Medulla oblongata (tissue), 1 donor: ENCODE data around the gene NEDD4.
"Not testable (repeated sequence)": the region's sequence is repeated elsewhere in the genome, so short reads cannot be mapped to it uniquely, and the experiment has no call there.

Source experiments
- DNase-seq: peaks from one replicate; pipeline ENCODE4 v3.0.0-alpha.2; 2015; ENCODE audit errors: extremely low spot score

NEDD4 gene

GRCh38 chr15:55897560-55898336, 95.7 kb downstream of the NEDD4 start:
- DNase-seq, result peak; percentile 73

DNA sequence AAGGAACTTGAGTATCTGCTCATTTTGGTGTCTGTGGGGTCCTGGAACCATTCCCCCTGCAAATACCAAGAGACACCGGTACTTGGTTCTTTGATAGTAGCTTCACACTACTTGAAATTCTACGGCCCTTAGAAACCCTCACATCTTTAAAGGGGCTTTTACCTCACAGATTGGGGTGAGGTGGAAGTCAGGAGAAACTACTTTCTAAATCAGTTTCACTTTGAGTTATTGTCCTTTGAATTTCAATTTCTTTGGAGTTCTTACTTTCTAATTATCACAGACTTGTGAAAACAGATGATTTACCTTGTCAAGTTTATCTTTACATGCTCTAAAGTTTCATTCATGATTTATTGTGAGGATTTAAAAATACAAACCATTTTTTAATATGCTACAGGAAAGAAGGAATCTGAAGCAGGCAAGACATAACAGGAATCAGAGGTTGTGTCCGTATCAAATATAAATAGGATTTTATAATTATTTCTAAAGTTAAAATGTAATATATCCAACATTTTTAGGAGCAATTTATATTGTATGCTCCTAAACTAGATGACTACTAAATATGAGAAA, 98.9 kb downstream of the NEDD4 start:
- DNase-seq, result no peak

DNA sequence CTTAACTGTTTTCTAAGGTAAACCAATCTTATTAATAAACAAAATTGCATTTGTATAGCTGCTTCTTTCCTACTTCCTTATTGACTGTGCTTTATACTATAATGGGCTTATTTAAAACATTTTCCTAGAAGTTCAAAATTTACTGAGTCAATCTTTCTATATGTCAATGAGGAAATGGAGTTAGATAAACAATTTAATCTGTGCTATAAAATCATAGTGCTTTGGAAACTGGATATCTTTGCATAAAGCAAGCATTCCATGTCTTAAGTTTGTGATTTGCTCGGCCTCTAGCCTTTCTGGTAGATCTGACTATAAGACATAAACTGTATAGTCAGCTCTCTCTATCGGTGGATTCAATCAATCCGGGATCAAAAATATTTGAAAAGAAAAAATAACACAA, 99.6 kb downstream of the NEDD4 start:
- no peak for DNase-seq

- DNase-seq, result no peak
Measured at GRCh38 chr15:55891196-55891595, 102.2 kb downstream of the NEDD4 start.

GRCh38 chr15:55884223-55884622, 109.2 kb downstream of the NEDD4 start:
- no peak for DNase-seq

GRCh38 chr15:55879181-55879580, 114.2 kb downstream of the NEDD4 start:
- no peak for DNase-seq

GRCh38 chr15:55873024-55873720, 120.2 kb downstream of the NEDD4 start:
- no peak for DNase-seq

GRCh38 chr15:55872471-55872870, 120.9 kb downstream of the NEDD4 start:
- DNase-seq, result no peak

GRCh38 chr15:55869660-55870059, 123.8 kb downstream of the NEDD4 start:
- DNase-seq, result no peak

- no peak for DNase-seq
Measured at GRCh38 chr15:55868707-55869106, 124.7 kb downstream of the NEDD4 start.

DNA sequence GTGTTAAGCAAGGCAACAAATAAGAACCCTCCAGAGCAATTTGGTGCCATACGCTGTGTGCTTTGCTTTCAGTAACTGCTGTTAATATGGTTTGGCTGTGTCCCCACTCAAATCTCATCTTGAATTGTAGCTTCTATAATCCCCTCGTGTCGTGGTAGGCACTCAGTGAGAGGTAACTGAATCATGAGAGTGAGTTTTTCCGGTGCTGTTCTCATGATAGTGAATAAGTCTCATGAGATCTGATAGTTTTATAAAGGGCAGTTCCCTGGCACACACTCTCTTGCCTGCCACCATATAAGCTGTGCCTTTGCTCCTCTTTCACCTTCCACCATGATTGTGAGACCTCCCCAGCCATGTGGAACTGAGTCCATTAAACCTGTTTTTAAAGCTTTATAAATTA, 125.1 kb downstream of the NEDD4 start:
- not testable (repeated sequence) for DNase-seq

DNA sequence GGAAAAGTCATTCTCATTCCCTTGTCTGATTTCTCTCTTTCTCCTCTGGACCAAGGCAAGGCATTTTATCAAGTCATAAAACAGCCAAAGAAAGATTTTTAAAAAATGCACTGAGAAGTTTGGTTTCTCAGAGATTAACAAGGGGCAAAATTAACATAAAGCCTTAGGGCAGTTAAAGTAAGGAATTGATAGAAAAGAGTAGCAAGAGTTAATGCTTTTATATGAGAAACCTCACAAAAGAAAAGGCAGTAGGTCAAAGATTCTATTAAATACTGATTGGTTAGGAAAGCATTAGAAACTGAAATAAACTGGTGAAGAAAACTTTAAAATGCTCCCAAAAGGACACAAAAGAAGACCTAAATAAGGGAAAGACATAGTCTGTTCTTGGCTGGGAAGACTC, 129.5 kb downstream of the NEDD4 start:
- DNase-seq, result no peak

DNA sequence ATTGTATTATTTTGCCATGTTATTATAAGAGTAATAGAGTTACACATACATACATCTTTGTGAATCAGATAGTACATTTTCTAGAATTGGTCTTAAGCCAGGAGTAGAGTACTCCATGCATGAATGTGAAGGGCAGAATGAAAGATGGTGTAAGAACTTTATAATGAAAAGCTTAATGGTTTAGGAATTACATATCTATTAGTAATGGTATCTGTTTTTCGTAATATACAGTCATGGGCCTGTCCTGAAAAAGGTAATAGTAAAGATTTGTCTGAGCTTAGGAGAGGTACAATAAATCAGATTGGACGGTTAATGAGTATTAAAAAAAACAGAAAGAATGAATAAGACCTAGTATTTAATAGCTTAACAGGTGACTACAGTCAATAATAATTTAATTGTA, 132.3 kb downstream of the NEDD4 start:
- no peak for DNase-seq

DNA sequence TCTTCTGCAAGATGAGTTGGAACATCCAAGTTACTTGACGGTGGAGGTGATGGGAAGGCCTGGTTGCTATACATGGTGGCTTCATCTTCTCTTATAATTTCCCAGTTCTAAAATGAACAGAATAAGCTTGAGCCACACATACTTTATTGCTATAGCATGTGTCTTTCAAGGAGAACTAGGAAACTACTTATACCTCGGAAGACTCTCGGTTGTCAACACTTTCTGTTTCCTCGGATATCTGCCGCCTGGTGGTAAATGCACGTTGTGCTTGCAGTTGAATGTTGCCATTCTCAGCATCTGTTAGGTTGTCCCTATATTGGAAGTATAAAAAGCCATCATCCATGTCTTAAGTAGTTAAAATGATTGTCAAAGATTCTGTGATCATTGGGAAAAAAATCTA, 132.9 kb downstream of the NEDD4 start:
- no peak for DNase-seq

DNA sequence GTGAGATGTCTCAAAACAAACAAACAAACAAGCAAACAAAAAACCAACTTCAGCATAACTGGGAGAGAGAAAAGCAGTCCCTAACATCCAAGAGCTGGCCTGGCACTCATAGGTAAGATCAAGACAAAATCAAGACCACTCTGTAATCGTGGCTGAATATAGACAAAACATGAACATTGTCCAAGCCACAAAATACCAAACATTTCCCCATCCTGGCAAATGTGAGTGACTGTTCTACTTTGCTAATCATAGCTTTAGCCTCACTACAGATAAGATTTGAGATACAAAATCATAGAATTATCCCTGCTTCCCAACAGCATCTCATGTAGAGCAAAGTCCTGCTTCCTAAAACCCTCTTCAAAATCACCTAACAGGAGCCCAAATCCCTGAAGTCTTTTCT, 133.7 kb downstream of the NEDD4 start:
- DNase-seq, result no peak

DNA sequence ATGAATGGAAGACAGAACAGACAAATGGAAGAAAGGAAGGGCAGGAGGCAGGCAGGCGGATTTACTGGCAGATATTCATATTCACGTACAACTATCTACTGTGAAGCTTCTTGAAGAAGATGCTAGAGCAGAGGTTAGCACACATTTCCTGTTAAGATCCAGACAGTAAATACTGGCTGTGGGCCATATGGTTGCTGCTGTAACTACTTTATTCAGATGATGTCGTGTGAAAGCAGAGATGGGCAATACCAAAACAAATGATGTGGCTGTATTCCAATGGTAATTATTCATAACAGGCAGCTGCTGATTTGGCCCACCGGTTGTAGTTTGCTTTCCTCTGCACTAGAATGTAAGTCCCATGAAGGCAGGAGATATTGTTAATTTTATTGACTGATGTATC, 134.8 kb downstream of the NEDD4 start:
- no peak for DNase-seq

GRCh38 chr15:55856506-55857164, 136.8 kb downstream of the NEDD4 start:
- DNase-seq, result no peak

DNA sequence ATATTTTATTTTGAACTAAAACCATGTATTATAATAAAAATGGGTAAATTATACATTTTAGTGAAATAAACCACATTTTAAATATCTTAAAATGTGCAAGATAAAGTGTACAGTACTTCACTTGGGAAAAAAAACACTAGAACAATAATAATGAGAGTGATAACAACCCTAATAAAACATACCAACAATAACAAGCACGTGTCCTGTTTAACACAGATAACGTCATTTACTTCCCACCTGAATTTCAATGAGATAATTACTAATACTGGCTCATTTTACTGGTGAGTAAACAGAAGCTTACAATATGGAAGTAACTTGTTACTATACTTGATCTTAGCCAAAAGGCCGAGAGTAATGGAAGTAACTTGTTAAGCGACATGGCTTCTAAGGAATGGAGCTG, 140.3 kb downstream of the NEDD4 start:
- DNase-seq, result no peak

- peak; percentile 89 for DNase-seq
Measured at GRCh38 chr15:55846116-55846707, 147.2 kb downstream of the NEDD4 start.

- DNase-seq, result not testable (repeated sequence)
Measured at GRCh38 chr15:55842897-55843296, 150.5 kb downstream of the NEDD4 start.

GRCh38 chr15:55835866-55836265, 157.5 kb downstream of the NEDD4 start:
- no peak for DNase-seq

GRCh38 chr15:55834331-55834730, 159.1 kb downstream of the NEDD4 start:
- DNase-seq, result no peak
